H1 (cell line): Measurements from ENCODE around the gene SLC8B1. TPM values are rescaled to one million over a fixed set of nuclear protein-coding genes. Genes with fewer than 3 reads are reported as not detected.

Source experiments
- CTCF ChIA-PET: fragments of 300-600 bp; sonication (Branson Sonifier 250); formaldehyde crosslinking; loops from one replicate; lab custom pipeline; 2021; ENCODE audit not compliant: partially characterized antibody; lab: Charles Lee
- POLR2A ChIA-PET: fragments of 300-600 bp; sonication (Branson Sonifier 250); formaldehyde crosslinking; loops from one replicate; lab custom pipeline; 2021; ENCODE audit warnings: inconsistent platforms; ENCODE audit not compliant: partially characterized antibody; lab: Charles Lee
- DNase-seq, 2 experiments: peaks; one replicate each; pipeline versions ENCODE4 v3.0.0 to v3.0.0-alpha.2; 2010 to 2022; ENCODE audit warnings: low spot score in 2 of 2, low read depth in 1 of 2, mixed read lengths in 1 of 2
- FAIRE-seq: peaks from 2 replicates; lab custom pipeline; 2011; peaks lifted over from hg19 to GRCh38; lab: Jason Lieb, UNC
- H2AFZ ChIP-seq: 2 replicates; pipeline ENCODE4 v1.8.1; 2012; ENCODE audit warnings: low read length, inconsistent platforms
- H2AK5ac ChIP-seq: 2 replicates; pipeline ENCODE4 v1.6.1; 2013; ENCODE audit warnings: low read depth, low read length
- H2BK120ac ChIP-seq: replicated peaks from 2 replicates; pipeline ENCODE3; 2013; ENCODE audit warnings: low read depth, low read length, inconsistent platforms
- H2BK12ac ChIP-seq: 2 replicates; pipeline ENCODE4 v1.6.1; 2013; ENCODE audit warnings: low read depth, low read length
- H2BK15ac ChIP-seq: 2 replicates; pipeline ENCODE4 v1.6.1; 2013; ENCODE audit warnings: low read length
- H2BK20ac ChIP-seq: 2 replicates; pipeline ENCODE4 v1.6.1; 2013; ENCODE audit warnings: low read length
- H2BK5ac ChIP-seq: 2 replicates; pipeline ENCODE4 v1.6.1; 2013; ENCODE audit warnings: low read depth, low read length
- H3K14ac ChIP-seq: 2 replicates; pipeline ENCODE4 v1.6.1; 2013; ENCODE audit warnings: inconsistent platforms; ENCODE audit not compliant: insufficient read length
- H3K18ac ChIP-seq: 2 replicates; pipeline ENCODE4 v1.6.1; 2013; ENCODE audit warnings: low read length; ENCODE audit errors: extremely low read depth
- H3K23ac ChIP-seq: 2 replicates; pipeline ENCODE4 v1.6.1; 2013; ENCODE audit warnings: inconsistent platforms; ENCODE audit not compliant: insufficient read length
- H3K23me2 ChIP-seq: 2 replicates; pipeline ENCODE4 v1.6.1; 2013; ENCODE audit warnings: low read depth, low read length
- H3K27ac ChIP-seq: 2 replicates; pipeline ENCODE4 v1.6.1; 2011; ENCODE audit warnings: low read depth, low read length, inconsistent platforms
- H3K27me3 ChIP-seq, 4 experiments: replicated peaks in 1 of 4; 1 replicate in 1 of 4; 2 replicates in 3 of 4; pipeline versions ENCODE4 v1.6.1 to v1.8.1; 2011 to 2013; ENCODE audit warnings: low read length in 3 of 4, mild to moderate bottlenecking in 3 of 4, inconsistent platforms in 2 of 4, mixed read lengths in 2 of 4, moderate library complexity in 1 of 4; ENCODE audit not compliant: control insufficient read depth in 3 of 4, insufficient read depth in 3 of 4; ENCODE audit errors: extremely low read depth in 1 of 4
- H3K36me3 ChIP-seq, 4 experiments: 2 replicates each; pipeline versions ENCODE4 v1.6.1 to v1.8.1; 2011 to 2013; ENCODE audit warnings: mild to moderate bottlenecking in 4 of 4, low read length in 3 of 4, moderate library complexity in 2 of 4, control low read depth in 1 of 4, inconsistent platforms in 1 of 4; ENCODE audit not compliant: insufficient read depth in 4 of 4, control insufficient read depth in 2 of 4
- H3K4ac ChIP-seq: replicated peaks from 2 replicates; pipeline ENCODE3; 2013; ENCODE audit warnings: low read length, low read depth, mixed read lengths, inconsistent platforms; ENCODE audit not compliant: insufficient read length
- H3K4me1 ChIP-seq, 4 experiments: replicated peaks in 1 of 4; 1 replicate in 1 of 4; 2 replicates in 3 of 4; pipeline versions ENCODE4 v1.6.1 to v1.8.1; 2011 to 2013; ENCODE audit warnings: low read length in 3 of 4, inconsistent platforms in 2 of 4, mixed read lengths in 1 of 4; ENCODE audit not compliant: insufficient read depth in 4 of 4, control insufficient read depth in 3 of 4
- H3K4me2 ChIP-seq, 2 experiments: 2 replicates each; pipeline versions ENCODE4 v1.6.1 to v1.8.1; 2011 to 2013; ENCODE audit warnings: low read depth in 2 of 2, low read length in 2 of 2, control low read depth in 1 of 2, inconsistent platforms in 1 of 2, mild to moderate bottlenecking in 1 of 2; ENCODE audit not compliant: insufficient read depth in 1 of 2
- H3K4me3 ChIP-seq, 4 experiments: fragments of 200-600, 300-600 bp in 1 of 4; sonication (generic), shearing (Covaris generic), sonication (Bioruptor Twin) in 1 of 4; 2 replicates each; pipeline versions ENCODE4 v1.5.1 to v1.8.1; 2011 to 2016; ENCODE audit warnings: low read length in 4 of 4, low read depth in 3 of 4, control low read depth in 2 of 4, inconsistent platforms in 2 of 4, mild to moderate bottlenecking in 2 of 4, mixed read lengths in 1 of 4, moderate library complexity in 1 of 4; ENCODE audit not compliant: insufficient read depth in 2 of 4; ENCODE audit errors: extremely low read depth in 1 of 4
- H3K56ac ChIP-seq: replicated peaks from 2 replicates; pipeline ENCODE3; 2013; ENCODE audit warnings: low read depth, mild to moderate bottlenecking, mixed read lengths, low read length, inconsistent platforms; ENCODE audit not compliant: insufficient read length
- H3K79me1 ChIP-seq: 2 replicates; pipeline ENCODE4 v1.6.1; 2013; ENCODE audit warnings: low read depth, low read length, control low read depth
- H3K79me2 ChIP-seq, 2 experiments: 2 replicates each; pipeline versions ENCODE4 v1.6.1 to v1.8.1; 2012 to 2013; ENCODE audit warnings: low read length in 2 of 2, mild to moderate bottlenecking in 2 of 2, inconsistent platforms in 1 of 2; ENCODE audit not compliant: insufficient read depth in 2 of 2, control insufficient read depth in 1 of 2
- H3K9ac ChIP-seq, 4 experiments: replicated peaks in 1 of 4; 1 replicate in 1 of 4; 2 replicates in 3 of 4; pipeline versions ENCODE4 v1.6.1 to v1.8.1; 2011 to 2013; ENCODE audit warnings: low read depth in 3 of 4, low read length in 3 of 4, control low read depth in 2 of 4, mild to moderate bottlenecking in 2 of 4, moderate library complexity in 2 of 4, inconsistent platforms in 1 of 4; ENCODE audit errors: extremely low read depth in 1 of 4
- H3K9me3 ChIP-seq, 2 experiments: 2 replicates each; pipeline versions ENCODE4 v1.6.1 to v1.8.1; 2012 to 2013; ENCODE audit warnings: mild to moderate bottlenecking in 2 of 2, moderate library complexity in 2 of 2, control low read depth in 1 of 2, inconsistent platforms in 1 of 2, low read depth in 1 of 2, low read length in 1 of 2, mixed read lengths in 1 of 2; ENCODE audit not compliant: insufficient read depth in 2 of 2
- H4K20me1 ChIP-seq, 2 experiments: replicated peaks in 1 of 2; 2 replicates each; pipeline versions ENCODE3 to v1.8.1; 2011 to 2013; ENCODE audit warnings: inconsistent platforms in 2 of 2, low read length in 2 of 2, mild to moderate bottlenecking in 1 of 2; ENCODE audit not compliant: insufficient read depth in 2 of 2, control insufficient read depth in 1 of 2
- H4K5ac ChIP-seq: 2 replicates; pipeline ENCODE4 v1.6.1; 2013; ENCODE audit warnings: low read length, low read depth, mixed read lengths, inconsistent platforms; ENCODE audit not compliant: insufficient read length
- H4K8ac ChIP-seq: 2 replicates; pipeline ENCODE4 v1.8.0; 2013; ENCODE audit warnings: mild to moderate bottlenecking, moderate library complexity, low read length, inconsistent platforms; ENCODE audit not compliant: insufficient read depth; ENCODE audit errors: extremely low read depth
- H4K91ac ChIP-seq: replicated peaks from 2 replicates; pipeline ENCODE3; 2013; ENCODE audit warnings: low read length, mixed read lengths, inconsistent platforms; ENCODE audit not compliant: insufficient read length
- ASH2L ChIP-seq: fragments of 200-600, 300-600 bp; sonication (generic); IDR thresholded peaks from one replicate; pipeline ENCODE4 v1.7.1; 2017; ENCODE audit warnings: low read length
- CEBPB ChIP-seq: IDR thresholded peaks from 2 replicates; pipeline ENCODE4 v1.6.1; 2012; ENCODE audit warnings: low read depth, low read length
- GTF2F1 ChIP-seq: IDR thresholded peaks from 2 replicates; pipeline ENCODE4 v1.6.1; 2012; ENCODE audit warnings: low read depth, low read length, improper control_type of control experiment, borderline replicate concordance
- NANOG ChIP-seq: IDR thresholded peaks from 2 replicates; pipeline ENCODE4 v1.6.1; 2011; ENCODE audit warnings: low read length, low read depth, mild to moderate bottlenecking, inconsistent platforms; ENCODE audit not compliant: insufficient read depth, poor library complexity, severe bottlenecking
- WGBS, 2 experiments: shearing (Covaris generic) in 1 of 2; methylation state at CpG; one replicate each; pipeline versions ENCODE4 v1.1.6 to v1.1.7; 2013 to 2015; ENCODE audit warnings: low lambda C conversion rate in 2 of 2, mixed read lengths in 2 of 2, inconsistent platforms in 1 of 2, low coverage in 1 of 2, missing lambda C conversion rate in 1 of 2; ENCODE audit not compliant: insufficient replicate concordance in 2 of 2, insufficient coverage in 1 of 2, insufficient read length in 1 of 2; ENCODE audit errors: extremely low coverage in 1 of 2, missing lambda C conversion rate in 1 of 2; 5-methylcytosine and 5-hydroxymethylcytosine counted together
- polyA plus RNA-seq, 7 experiments: library from polyadenylated mRNA; depleted of rRNA in 3 of 7; stranded (reverse) in 5 of 7; unstranded in 2 of 7; fragments of >200 nt in 5 of 7; fragments of 200-250 nt in 2 of 7; gene quantifications; 1 replicate in 5 of 7; 2 replicates in 1 of 7; 4 replicates in 1 of 7; pipeline versions ENCODE4 v1.2.1 to v1.2.3, GENCODE V29; 2011 to 2013; ENCODE audit warnings: missing spikeins in 2 of 7, mixed read lengths in 2 of 7
- total RNA-seq: library from RNA; stranded (reverse); fragmentation: NEBNext Ultra II Directional; extraction: Animal tissue kit (Norgen Biotek cat#: 25700); gene quantifications from 2 replicates; pipeline ENCODE4 v1.2.1, GENCODE V29; 2021

Gene SLC8B1
- total and polyA plus RNA-seq, 2 of the 8 experiments (the other 6 are each of a cell fraction or from before 2014, with no cell fraction given): 11.2 to 19.1 TPM

DNA sequence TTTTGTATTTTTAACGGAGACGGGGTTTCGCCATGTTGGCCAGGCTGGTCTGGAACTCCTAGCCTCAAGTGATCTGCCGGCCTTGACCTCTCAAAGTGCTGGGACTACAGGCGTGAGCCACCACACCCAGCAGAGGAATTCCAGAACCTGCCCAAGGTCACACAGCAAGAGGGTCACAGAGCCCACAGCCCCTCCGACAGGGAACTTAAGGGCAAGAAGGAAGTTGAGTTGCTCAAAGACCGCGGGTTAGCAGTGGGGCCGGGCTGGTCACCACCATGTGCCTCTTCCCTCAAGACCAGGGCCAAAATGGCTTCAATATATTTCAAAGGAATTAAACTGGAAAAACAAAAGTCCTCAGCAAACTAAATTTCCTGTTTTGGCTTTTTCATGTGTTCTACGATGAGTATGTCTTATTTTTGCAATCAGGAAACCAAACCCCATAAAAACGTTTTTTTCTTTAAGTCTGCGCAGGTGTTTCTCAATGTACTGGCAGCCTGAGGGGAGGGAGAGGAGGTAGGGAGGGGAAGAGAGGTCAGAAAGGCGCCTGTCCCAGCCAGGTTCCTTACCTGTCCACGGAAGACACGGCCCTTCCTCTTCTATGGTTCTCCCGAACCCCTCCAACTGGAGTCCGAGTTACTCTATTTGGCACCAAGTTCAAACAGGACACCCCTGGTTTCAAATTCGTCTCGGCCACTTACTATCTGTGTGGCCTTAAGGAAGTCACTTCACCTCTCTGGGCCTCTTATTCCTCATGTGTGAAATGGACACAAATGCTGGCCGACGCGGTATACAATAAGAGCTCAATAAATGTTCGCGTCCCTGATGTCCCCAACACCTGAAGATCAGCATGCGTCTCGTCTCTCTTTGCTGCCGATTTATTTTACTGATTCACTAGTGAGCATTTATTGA is 778 bp downstream of the SLC8B1 start:
- WGBS, 2 experiments: 57% methylated on average over 27 of the region's 27 CpGs; no CpG with 5 or more reads in 1 of the 2 experiments
- peak overlapping the region; percentile 61 to 72 (median 68) for H3K4me3 ChIP-seq
- TF ChIP-seq NANOG (no peak), ASH2L (peak; percentile 38), CEBPB (no peak), GTF2F1 (no peak)
- 0 out of 2 replicates have a peak overlapping the region, but pooled peaks have one; percentile 15 for H2AFZ ChIP-seq
- H3K56ac ChIP-seq: no peak overlapping the region
- H3K36me3 ChIP-seq: no peaks in the 10 kb centered on the region
- DNase-seq (no peak), FAIRE-seq (no peak)
- H3K79me2 ChIP-seq: no peaks in the 10 kb centered on the region
- no peaks in the 10 kb centered on the region for H3K79me1 ChIP-seq
- ChIA-PET POLR2A (interaction anchor here (0.6 to 1.9 kb wide), 8 partner anchors 10 to 485 kb away, joined by 3 to 8 read pairs (median 3); no protein-coding TSS in a partner anchor), CTCF (interaction anchor here (0.6 to 1.2 kb wide), 2 partner anchors 10 to 388 kb away, joined by 3 to 4 read pairs; no protein-coding TSS in a partner anchor)
- peaks cover 5% of the 10 kb centered on the region; the same call in 1 of the 2 replicates for H3K23me2 ChIP-seq
- no peak overlapping the region for H2AK5ac ChIP-seq
- H4K91ac ChIP-seq: no peak overlapping the region
- H3K18ac ChIP-seq: no peak overlapping the region
- peaks cover 0 to 11% (median 9%) of the 10 kb centered on the region in 4 experiments; a peak in 5 of 7 replicates for H3K27me3 ChIP-seq
- H4K8ac ChIP-seq: no peak overlapping the region
- no peak overlapping the region for H3K27ac ChIP-seq
- no peak overlapping the region for H3K4ac ChIP-seq
- peak overlapping the region in 2 of 4 experiments; percentile 13 to 57; a peak in 5 of 7 replicates for H3K9ac ChIP-seq
- no peak overlapping the region for H2BK20ac ChIP-seq
- H3K4me2 ChIP-seq: peak overlapping the region; percentile 81 to 87
- H4K5ac ChIP-seq: no peak overlapping the region
- H3K14ac ChIP-seq: no peak overlapping the region
- no peak overlapping the region for H2BK120ac ChIP-seq
- no peak overlapping the region for H2BK12ac ChIP-seq
- no peak overlapping the region for H3K23ac ChIP-seq
- H2BK5ac ChIP-seq: no peak overlapping the region
- H4K20me1 ChIP-seq: peaks cover 0 to 1% of the 10 kb centered on the region in 2 experiments
- no peaks in the 10 kb centered on the region for H3K9me3 ChIP-seq
- H3K4me1 ChIP-seq: peaks cover 0 to 5% (median 1%) of the 10 kb centered on the region in 4 experiments; a peak in 3 of 7 replicates
- no peak overlapping the region for H2BK15ac ChIP-seq
